Measurements from ENCODE around the gene ROBO1.

DNA sequence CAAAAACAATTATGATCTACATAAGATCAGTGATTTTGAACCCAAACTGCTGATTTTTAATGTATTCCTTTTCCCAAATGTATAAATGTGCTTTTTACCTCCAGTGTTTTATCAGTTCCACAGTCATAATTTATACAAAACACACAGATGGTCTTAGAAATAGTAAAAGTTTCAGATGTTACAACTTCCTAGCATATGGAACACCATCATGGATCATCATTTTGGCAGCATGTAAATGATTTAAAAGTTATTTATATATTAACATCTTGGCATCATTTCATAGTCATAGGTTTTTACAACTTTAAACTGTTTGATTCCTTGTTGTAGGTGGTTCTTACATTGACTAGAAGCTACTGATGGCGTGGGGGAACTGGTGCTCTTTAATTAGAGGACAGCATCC is 1025.3 kb downstream of the ROBO1 start:
- TF ChIP-seq EZH2 (IDR thresholded peaks at IDR 0.05; ENCODE audit: borderline replicate concordance, insufficient read depth, low read depth, low read length, poor library complexity, severe bottlenecking) = no peak
- TF ChIP-seq CTCF (IDR thresholded peaks at IDR 0.05) = no peak

All from B cell (primary cell).